ENCODE results near the gene PRSS8.

- TF ChIP-seq CTCF (IDR thresholded peaks at IDR 0.05; ENCODE audit: borderline replicate concordance, extremely low read depth, low read length, poor library complexity, severe bottlenecking) (no peak), EZH2 (IDR thresholded peaks at IDR 0.05; ENCODE audit: borderline replicate concordance, low read depth, low read length, severe bottlenecking) (no peak)
Measured at GRCh38 chr16:31183432-31184428, 48.2 kb upstream of the PRSS8 start.
